ENCODE measurements around the gene AMIGO3. TPM values are rescaled to one million over a fixed set of nuclear protein-coding genes. Genes with fewer than 3 reads are reported as not detected.

The AMIGO3 gene, protein sequence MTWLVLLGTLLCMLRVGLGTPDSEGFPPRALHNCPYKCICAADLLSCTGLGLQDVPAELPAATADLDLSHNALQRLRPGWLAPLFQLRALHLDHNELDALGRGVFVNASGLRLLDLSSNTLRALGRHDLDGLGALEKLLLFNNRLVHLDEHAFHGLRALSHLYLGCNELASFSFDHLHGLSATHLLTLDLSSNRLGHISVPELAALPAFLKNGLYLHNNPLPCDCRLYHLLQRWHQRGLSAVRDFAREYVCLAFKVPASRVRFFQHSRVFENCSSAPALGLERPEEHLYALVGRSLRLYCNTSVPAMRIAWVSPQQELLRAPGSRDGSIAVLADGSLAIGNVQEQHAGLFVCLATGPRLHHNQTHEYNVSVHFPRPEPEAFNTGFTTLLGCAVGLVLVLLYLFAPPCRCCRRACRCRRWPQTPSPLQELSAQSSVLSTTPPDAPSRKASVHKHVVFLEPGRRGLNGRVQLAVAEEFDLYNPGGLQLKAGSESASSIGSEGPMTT
- 1.9 TPM in 1 of 2 replicates, not detected in the other for total RNA-seq

DNA sequence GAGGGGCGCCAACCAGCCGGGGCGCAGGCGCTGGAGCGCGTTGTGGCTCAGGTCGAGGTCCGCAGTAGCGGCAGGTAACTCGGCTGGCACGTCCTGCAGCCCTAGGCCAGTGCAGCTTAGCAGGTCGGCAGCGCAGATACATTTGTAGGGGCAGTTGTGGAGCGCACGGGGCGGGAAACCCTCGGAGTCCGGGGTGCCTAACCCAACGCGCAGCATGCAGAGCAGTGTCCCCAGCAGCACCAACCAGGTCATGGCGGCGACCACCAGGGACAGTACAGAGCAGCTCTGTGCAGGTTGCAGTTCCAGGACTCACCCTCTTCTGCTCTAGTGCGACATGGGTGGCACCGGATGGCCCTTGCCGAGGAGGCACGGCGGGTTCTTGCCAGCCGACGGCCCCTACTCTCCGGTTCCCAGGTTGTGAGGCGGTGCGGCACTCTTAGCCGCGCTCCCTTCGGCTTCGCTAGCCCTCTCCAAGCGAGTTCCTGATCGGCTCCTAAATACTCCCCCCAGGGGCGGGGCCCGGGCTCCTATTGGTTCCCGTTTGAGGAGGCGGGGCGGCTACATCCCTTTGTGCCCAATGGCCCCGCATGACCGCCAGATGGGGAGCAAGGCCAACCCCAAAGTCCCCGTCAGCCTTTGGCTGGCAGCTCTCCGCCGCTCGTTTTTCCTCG lies at the start of gene AMIGO3:
Gene AMIGO3 (minus strand): TSS at position 471 of the 671 bp plus-strand sequence. CDS start 219 bp downstream, at position 252.

DNA sequence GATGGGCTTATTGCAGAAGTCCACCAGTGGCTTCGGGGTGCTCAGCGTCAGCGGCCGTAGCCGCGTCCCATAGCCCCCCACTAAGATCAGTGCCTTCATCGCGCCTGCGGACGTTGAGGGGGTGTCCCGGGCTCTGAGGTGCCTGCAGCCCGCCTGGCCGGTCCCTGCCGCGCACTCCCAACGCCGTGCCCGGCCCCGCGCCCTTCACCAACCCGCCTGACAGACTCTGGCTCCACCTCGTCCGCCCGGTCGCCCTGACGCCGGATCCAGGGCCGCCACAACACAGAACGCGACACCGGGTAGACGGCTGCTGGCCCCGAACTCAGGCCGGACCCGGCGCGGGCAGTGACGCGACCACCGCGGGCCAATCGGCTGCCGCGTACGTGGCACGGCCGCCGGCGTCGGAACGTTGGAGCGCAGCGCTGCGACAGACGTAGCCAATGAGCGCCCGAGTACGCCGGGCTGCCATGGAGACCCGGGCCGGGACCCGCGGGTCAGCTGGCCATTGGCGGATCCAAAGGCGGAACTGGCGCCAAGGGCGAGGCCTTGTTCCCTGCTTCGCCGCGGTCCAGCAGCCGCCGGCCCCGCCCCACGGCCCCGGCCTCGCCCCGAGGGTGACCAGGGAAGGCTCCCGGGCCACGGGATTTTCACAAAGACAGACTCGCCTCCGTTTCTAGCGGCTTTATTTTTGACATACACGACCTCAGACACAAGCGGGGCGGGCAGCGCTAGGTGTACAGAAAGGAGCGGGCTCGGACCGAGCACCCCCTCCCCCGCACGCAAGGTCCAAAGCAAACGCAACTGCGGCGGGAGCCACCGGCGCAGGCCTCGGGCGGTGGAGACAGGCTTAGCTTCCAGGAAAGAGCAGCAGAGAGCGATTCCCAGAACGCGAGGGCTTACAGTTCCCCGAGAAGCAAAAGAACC lies 4.4 kb upstream of the AMIGO3 start, which contains the start of gene GMPPB:
Gene GMPPB (minus strand): TSS at position 324 of the 924 bp plus-strand sequence. CDS start 225 bp downstream, at position 99.

DNA sequence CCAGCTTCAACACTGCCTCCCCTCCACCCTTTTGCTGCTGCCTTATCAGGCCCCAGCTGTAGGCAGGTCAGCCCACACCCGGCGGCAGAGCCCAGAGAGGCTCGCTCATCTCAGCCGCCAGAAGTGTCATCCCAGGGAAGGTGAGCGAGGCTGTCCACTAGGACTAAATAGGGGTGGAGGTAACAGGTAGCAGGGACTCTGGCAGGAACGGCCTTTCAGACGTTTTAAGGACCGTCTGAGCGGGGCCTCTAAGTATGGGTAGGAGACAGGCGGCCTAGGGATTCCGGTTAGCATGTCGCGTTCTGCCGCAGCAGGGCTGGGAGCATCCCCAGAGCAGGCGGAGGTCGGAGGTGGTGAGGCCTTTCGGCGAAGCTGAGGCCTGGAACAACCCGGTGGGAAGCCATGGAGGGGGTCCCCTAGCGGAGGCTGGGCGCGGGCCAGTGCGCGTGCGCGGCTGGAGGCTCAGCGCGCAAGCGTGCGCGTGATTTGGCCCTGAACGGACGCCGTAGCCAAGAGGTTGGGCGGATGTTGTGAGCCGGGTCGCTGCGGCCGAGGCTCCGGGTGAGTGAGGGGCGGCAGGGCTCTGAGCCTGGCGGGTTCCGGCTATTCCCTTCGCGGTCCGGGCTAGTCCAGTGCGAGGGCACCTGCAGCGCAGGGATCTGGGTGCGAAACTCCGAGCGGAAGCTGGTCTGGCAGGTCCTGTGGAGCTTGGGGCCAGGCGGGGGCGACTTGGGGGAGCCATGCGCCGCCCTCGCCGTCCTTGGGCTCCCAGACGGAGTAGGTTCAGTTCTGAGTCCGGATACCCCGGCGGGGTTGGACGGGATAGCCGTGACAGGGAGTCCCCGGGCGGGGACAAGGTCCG lies 30.2 kb downstream of the AMIGO3 start, which contains the start of the genes MST1 and RNF123:
Gene MST1 (minus strand): TSS at position 429 of the 862 bp plus-strand sequence. CDS start 783 bp downstream, outside the sequence.
Gene RNF123 (plus strand): TSS at position 512 of the 862 bp plus-strand sequence. CDS start 1,609 bp downstream, outside the sequence.

DNA sequence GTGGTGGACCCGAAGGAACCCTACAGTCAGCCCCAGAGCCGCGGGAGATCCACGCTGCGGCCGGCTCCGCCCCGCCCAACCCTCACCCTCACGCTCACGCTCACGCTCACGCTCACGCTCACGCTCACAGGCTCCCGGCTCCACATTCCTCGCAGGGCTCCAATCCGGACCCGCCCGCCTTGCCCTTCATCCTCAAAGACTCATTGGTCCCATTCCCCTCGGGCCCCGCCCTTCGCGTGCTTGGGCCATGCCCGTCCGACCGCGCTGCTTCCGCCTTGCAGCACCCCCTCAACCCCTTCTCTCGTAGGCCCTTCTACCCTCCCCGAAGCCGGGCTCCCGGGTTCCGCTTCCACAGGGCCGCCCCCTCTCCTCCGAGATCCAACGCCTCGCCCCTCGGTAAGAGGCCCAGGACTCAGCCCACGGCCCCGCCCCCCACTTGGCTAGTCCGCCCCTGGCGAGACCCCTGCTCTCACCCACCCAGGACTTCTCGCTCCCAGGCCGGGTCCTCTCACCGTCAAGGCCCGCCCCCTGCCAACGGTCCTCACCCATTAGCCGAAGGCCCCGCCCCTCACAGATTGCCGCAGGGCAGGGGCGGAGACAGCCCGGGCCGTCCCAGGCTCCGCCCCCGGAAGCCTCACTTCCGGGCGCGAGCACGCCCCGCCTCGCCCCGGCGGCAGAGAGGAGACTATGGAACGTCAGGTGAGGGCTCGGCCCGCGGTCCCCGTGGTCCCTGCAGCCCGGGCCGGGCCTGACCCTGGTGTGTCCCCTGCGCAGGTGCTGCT lies 45.6 kb downstream of the AMIGO3 start, which contains the start of gene APEH:
Gene APEH (plus strand): TSS at position 637 of the 782 bp plus-strand sequence. CDS start 51 bp downstream, at position 688.

Other genes with a start within 250 kb of the AMIGO3 start
- 36.0 and 128 TPM in 2 replicates for gene DAG1, start 249.4 kb downstream of the AMIGO3 start, total RNA-seq
- 0.09 and 0.12 TPM in 2 replicates for gene BSN, start 165.2 kb downstream of the AMIGO3 start, total RNA-seq
- 67.1 and 89.7 TPM in 2 replicates for gene APEH, start 45.3 kb downstream of the AMIGO3 start, total RNA-seq
- 9.8 and 10.6 TPM in 2 replicates for gene MST1, start 30.2 kb downstream of the AMIGO3 start, total RNA-seq
- gene RNF123, start 30.1 kb downstream of the AMIGO3 start, total RNA-seq, result 23.7 and 31.4 TPM in 2 replicates
- 17.7 and 35.0 TPM in 2 replicates for gene GMPPB, start 4.3 kb upstream of the AMIGO3 start, total RNA-seq
- 27.1 and 28.2 TPM in 2 replicates for gene IP6K1, start 66.9 kb upstream of the AMIGO3 start, total RNA-seq
- 0.12 TPM in 1 of 2 replicates, not detected in the other for gene CDHR4, start 80.2 kb upstream of the AMIGO3 start, total RNA-seq
- 3.4 and 11.9 TPM in 2 replicates for gene INKA1, start 83.6 kb upstream of the AMIGO3 start, total RNA-seq
- 31.2 and 52.0 TPM in 2 replicates for gene UBA7, start 94.3 kb upstream of the AMIGO3 start, total RNA-seq
- gene TRAIP, start 136.9 kb upstream of the AMIGO3 start, total RNA-seq, result 1.2 and 1.5 TPM in 2 replicates
- gene CAMKV, start 150.2 kb upstream of the AMIGO3 start, total RNA-seq, result not detected in 2 replicates
- 0.68 and 2.0 TPM in 2 replicates for gene MST1R, start 184.2 kb upstream of the AMIGO3 start, total RNA-seq
- 8.9 and 11.3 TPM in 2 replicates for gene MON1A, start 210.1 kb upstream of the AMIGO3 start, total RNA-seq
- 32.2 and 34.6 TPM in 2 replicates for gene RBM6, start 220.5 kb upstream of the AMIGO3 start, total RNA-seq